PC-3 (cell line): ENCODE results near the gene DIAPH1. TPM values are rescaled to one million over a fixed set of nuclear protein-coding genes. Genes with fewer than 3 reads are reported as not detected.

ENCODE experiments used
- ATAC-seq: fragments of 200-7000 bp; cut with Tn5 transposase; 2 replicates; pipeline ENCODE4 v1.9.1; 2020; ENCODE audit warnings: mild to moderate bottlenecking, moderate library complexity
- BruUV-seq: library from RNA; stranded (reverse); fragments of 400-500 nt; replicated peaks from 2 replicates; lab custom pipeline; 2021; lab: Mats Ljungman, UMichigan
- CTCF ChIA-PET: fragments of 300-600 bp; sonication (Branson Sonifier 250); formaldehyde crosslinking; loops from one replicate; lab custom pipeline; 2022; ENCODE audit warnings: antibody characterized with exemption; lab: Charles Lee
- POLR2A ChIA-PET: fragments of 300-600 bp; sonication (Branson Sonifier 250); formaldehyde crosslinking; loops from one replicate; lab custom pipeline; 2022; ENCODE audit warnings: antibody characterized with exemption; ENCODE audit not compliant: unreplicated experiment; lab: Charles Lee
- DNase-seq: peaks from one replicate; pipeline ENCODE4 v3.0.0-alpha.2; 2015
- H2AFZ ChIP-seq: fragments of 300-600 bp; sonication (generic); 2 replicates; pipeline ENCODE4 v1.6.0; 2016; ENCODE audit warnings: antibody characterized with exemption, low read length
- H3F3A ChIP-seq: fragments of 300-600 bp; sonication (generic); one replicate; pipeline ENCODE4 v1.6.0; 2017; ENCODE audit warnings: antibody characterized with exemption, low read length, control low read depth, mild to moderate bottlenecking; ENCODE audit not compliant: unreplicated experiment
- H3K27ac ChIP-seq: fragments of 300-600 bp; sonication (generic); 2 replicates; pipeline ENCODE4 v1.5.1; 2016; ENCODE audit warnings: mild to moderate bottlenecking, low read length
- H3K27me3 ChIP-seq: fragments of 300-600 bp; sonication (generic); 2 replicates; pipeline ENCODE4 v1.6.1; 2016; ENCODE audit warnings: low read length, mixed read lengths
- H3K36me3 ChIP-seq: fragments of 300-600 bp; sonication (generic); 2 replicates; pipeline ENCODE4 v1.6.1; 2016; ENCODE audit warnings: low read depth, mixed run types, low read length, mixed read lengths
- H3K4me1 ChIP-seq: fragments of 300-600 bp; sonication (generic); 2 replicates; pipeline ENCODE4 v1.5.1; 2016; ENCODE audit warnings: low read length; ENCODE audit not compliant: insufficient read depth
- H3K4me2 ChIP-seq: fragments of 300-600 bp; sonication (generic); 2 replicates; pipeline ENCODE4 v1.6.0; 2016; ENCODE audit warnings: low read length
- H3K4me3 ChIP-seq: fragments of 300-600 bp; sonication (generic); 2 replicates; pipeline ENCODE4 v1.5.1; 2016; ENCODE audit warnings: mild to moderate bottlenecking, low read length, mixed read lengths
- H3K79me2 ChIP-seq: fragments of 300-600 bp; sonication (generic); 2 replicates; pipeline ENCODE4 v1.6.1; 2017; ENCODE audit warnings: low read length, mixed read lengths
- H3K9ac ChIP-seq: fragments of 300-600 bp; sonication (generic); 2 replicates; pipeline ENCODE4 v1.6.0; 2016; ENCODE audit warnings: mild to moderate bottlenecking, low read length
- H3K9me2 ChIP-seq: fragments of 300-600 bp; sonication (generic); replicated peaks from 2 replicates; pipeline ENCODE4 v1.6.1; 2016; ENCODE audit warnings: mixed run types, low read length, mixed read lengths
- H3K9me3 ChIP-seq: fragments of 300-600 bp; sonication (generic); 2 replicates; pipeline ENCODE4 v1.6.1; 2016; ENCODE audit warnings: low read length, mixed read lengths
- H4K20me1 ChIP-seq: fragments of 300-600 bp; sonication (generic); 2 replicates; pipeline ENCODE4 v1.6.1; 2016; ENCODE audit warnings: low read length, mixed read lengths
- EZH2 ChIP-seq: fragments of 300-600 bp; sonication (generic); IDR thresholded peaks from one replicate; pipeline ENCODE4 v1.6.1; 2017; ENCODE audit warnings: antibody characterized with exemption, mild to moderate bottlenecking, low read length; ENCODE audit not compliant: unreplicated experiment
- EZH2phosphoT487 ChIP-seq: fragments of 300-600 bp; sonication (generic); IDR thresholded peaks from 2 replicates; pipeline ENCODE4 v1.6.1; 2018; ENCODE audit warnings: mild to moderate bottlenecking, antibody characterized with exemption, low read length, borderline replicate concordance
- intact Hi-C: fragments of 100-400 bp; cut with micrococcal nuclease; formaldehyde crosslinking; loops from 2 replicates; pipeline ENCODE4 v1.9.0; 2023
- total RNA-seq: library from RNA; depleted of rRNA; stranded (reverse); fragments of >200 nt; gene quantifications from 2 replicates; pipeline ENCODE4 v1.2.3, GENCODE V29; 2014
- TF ChIP-seq, protein P1 (sequence below): fragments of 300-600 bp; sonication (generic); conservative IDR thresholded peaks from 2 replicates; pipeline ENCODE4 v1.5.1; 2017; ENCODE audit warnings: antibody characterized with exemption, low read depth, mild to moderate bottlenecking, low read length

DIAPH1 gene
- total RNA-seq, 1 experiment from 2014 or later, result 51.9 TPM

GRCh38 chr5:141598391-141599345 lies 20.1 kb downstream of the DIAPH1 start:
- ATAC-seq, result peak; percentile 46
- no peaks in the 10 kb centered on the region for H3K9me2 ChIP-seq
- no peak overlapping the region for H2AFZ ChIP-seq
- peaks cover 9% of the 10 kb centered on the region; the same call in 1 of the 2 replicates for H4K20me1 ChIP-seq
- POLR2A ChIA-PET, result no interaction called here
- no peaks in the 10 kb centered on the region for H3K36me3 ChIP-seq
- H3K4me2 ChIP-seq, result no peak overlapping the region
- BruUV-seq, result no TSS peak
- H3K79me2 ChIP-seq, result peaks cover 85% of the 10 kb centered on the region
- CTCF ChIA-PET, result no interaction called here
- TF ChIP-seq EZH2phosphoT487, result no peak
- no peak for TF ChIP-seq EZH2
- TF ChIP-seq, protein P1, sequence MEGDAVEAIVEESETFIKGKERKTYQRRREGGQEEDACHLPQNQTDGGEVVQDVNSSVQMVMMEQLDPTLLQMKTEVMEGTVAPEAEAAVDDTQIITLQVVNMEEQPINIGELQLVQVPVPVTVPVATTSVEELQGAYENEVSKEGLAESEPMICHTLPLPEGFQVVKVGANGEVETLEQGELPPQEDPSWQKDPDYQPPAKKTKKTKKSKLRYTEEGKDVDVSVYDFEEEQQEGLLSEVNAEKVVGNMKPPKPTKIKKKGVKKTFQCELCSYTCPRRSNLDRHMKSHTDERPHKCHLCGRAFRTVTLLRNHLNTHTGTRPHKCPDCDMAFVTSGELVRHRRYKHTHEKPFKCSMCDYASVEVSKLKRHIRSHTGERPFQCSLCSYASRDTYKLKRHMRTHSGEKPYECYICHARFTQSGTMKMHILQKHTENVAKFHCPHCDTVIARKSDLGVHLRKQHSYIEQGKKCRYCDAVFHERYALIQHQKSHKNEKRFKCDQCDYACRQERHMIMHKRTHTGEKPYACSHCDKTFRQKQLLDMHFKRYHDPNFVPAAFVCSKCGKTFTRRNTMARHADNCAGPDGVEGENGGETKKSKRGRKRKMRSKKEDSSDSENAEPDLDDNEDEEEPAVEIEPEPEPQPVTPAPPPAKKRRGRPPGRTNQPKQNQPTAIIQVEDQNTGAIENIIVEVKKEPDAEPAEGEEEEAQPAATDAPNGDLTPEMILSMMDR, result no peak
- H3K27ac ChIP-seq, result no peak overlapping the region
- no peaks in the 10 kb centered on the region for H3K9me3 ChIP-seq
- no peak overlapping the region for H3K4me3 ChIP-seq
- H3K9ac ChIP-seq, result no peak overlapping the region
- intact Hi-C loops, result no loop called here
- no peaks in the 10 kb centered on the region for H3F3A ChIP-seq
- no peaks in the 10 kb centered on the region for H3K27me3 ChIP-seq
- DNase-seq, result no peak
- peaks cover 3% of the 10 kb centered on the region for H3K4me1 ChIP-seq

GRCh38 chr5:141597814-141598213 lies 21.0 kb downstream of the DIAPH1 start:
- Histone ChIP-seq H3K4me1 (no peaks in the 10 kb centered on the region), H3K79me2 (peaks cover 83% of the 10 kb centered on the region), H3K4me2 (no peak overlapping the region), H3K27ac (no peak overlapping the region), H3K27me3 (no peaks in the 10 kb centered on the region), H3K9me3 (no peaks in the 10 kb centered on the region), H3K9ac (no peak overlapping the region), H4K20me1 (peaks cover 8% of the 10 kb centered on the region; the same call in 1 of the 2 replicates), H3K36me3 (no peaks in the 10 kb centered on the region), H3K9me2 (no peaks in the 10 kb centered on the region), H2AFZ (no peak overlapping the region), H3K4me3 (no peak overlapping the region), H3F3A (no peaks in the 10 kb centered on the region)
- no TSS peak for BruUV-seq
- TF ChIP-seq, protein P1, result no peak
- no peak for TF ChIP-seq EZH2
- no peak for TF ChIP-seq EZH2phosphoT487
- ChIA-PET POLR2A (no interaction called here), CTCF (no interaction called here)
- intact Hi-C loops, result no loop called here
- DNase-seq (no peak), ATAC-seq (no peak)

DNA sequence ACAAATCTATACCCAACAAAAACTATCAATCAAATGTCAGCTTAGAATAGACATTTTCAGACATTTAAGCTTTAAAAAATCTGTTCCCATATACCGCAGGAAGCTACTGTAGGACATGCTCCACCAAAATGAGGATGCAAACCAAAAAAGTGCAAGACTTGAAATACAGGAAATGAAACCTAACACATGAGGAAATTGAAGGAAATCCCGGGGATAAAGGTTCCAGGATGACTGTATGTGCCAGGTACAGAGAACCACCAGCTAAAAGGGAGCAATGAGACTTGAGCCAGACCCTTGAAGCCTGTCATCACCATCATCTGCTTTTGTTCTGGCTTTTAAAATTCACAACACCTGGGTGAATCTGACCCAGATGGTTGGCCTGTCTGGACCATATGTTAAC lies 21.4 kb downstream of the DIAPH1 start:
- intact Hi-C loops, result no loop called here
- Histone ChIP-seq H3K9me3 (no peaks in the 10 kb centered on the region), H4K20me1 (peaks cover 8% of the 10 kb centered on the region; the same call in 1 of the 2 replicates), H3K27ac (no peak overlapping the region), H3K9me2 (no peaks in the 10 kb centered on the region), H3K27me3 (no peaks in the 10 kb centered on the region), H3K4me3 (no peak overlapping the region), H2AFZ (no peak overlapping the region), H3F3A (no peaks in the 10 kb centered on the region), H3K36me3 (no peaks in the 10 kb centered on the region), H3K4me2 (no peak overlapping the region), H3K79me2 (peaks cover 79% of the 10 kb centered on the region), H3K9ac (no peak overlapping the region), H3K4me1 (0 out of 2 replicates have a peak, but pooled peaks cover under 1% of the 10 kb centered on the region)
- DNase-seq (peak; percentile 22), ATAC-seq (no peak)
- BruUV-seq, result no TSS peak
- ChIA-PET CTCF (no interaction called here), POLR2A (no interaction called here)
- TF ChIP-seq, protein P1, result no peak
- TF ChIP-seq EZH2phosphoT487 (no peak), EZH2 (no peak)
